HG02870 (cell line): ENCODE results near the gene RASL11B.

ENCODE experiments used
- ATAC-seq: cut with Tn5 transposase; IDR thresholded peaks from one replicate; pipeline ENCODE4 v1.9.1; 2021; ENCODE audit warnings: mild to moderate bottlenecking, moderate library complexity; ENCODE audit not compliant: unreplicated experiment

RASL11B gene

GRCh38 chr4:52873191-52873590 is 11.1 kb downstream of the RASL11B start:
- ATAC-seq = no peak

GRCh38 chr4:52873861-52874343 is 11.8 kb downstream of the RASL11B start:
- no peak for ATAC-seq

- ATAC-seq = no peak
These were observed 12.8 kb downstream of the RASL11B start for GRCh38 chr4:52874948-52875347.

GRCh38 chr4:52876069-52876468 is 14.0 kb downstream of the RASL11B start:
- no peak for ATAC-seq

GRCh38 chr4:52877036-52877435 is 14.9 kb downstream of the RASL11B start:
- ATAC-seq = no peak

- no peak for ATAC-seq
These were observed 15.6 kb downstream of the RASL11B start for GRCh38 chr4:52877694-52878093.

GRCh38 chr4:52879471-52879870 is 17.4 kb downstream of the RASL11B start:
- ATAC-seq = no peak

- ATAC-seq = no peak
These were observed 18.9 kb downstream of the RASL11B start for GRCh38 chr4:52880994-52881393.

GRCh38 chr4:52883183-52883621 is 21.1 kb downstream of the RASL11B start:
- no peak for ATAC-seq

GRCh38 chr4:52883707-52884669 is 21.9 kb downstream of the RASL11B start:
- ATAC-seq = no peak

GRCh38 chr4:52884994-52885393 is 22.9 kb downstream of the RASL11B start:
- ATAC-seq = no peak

GRCh38 chr4:52889354-52889753 is 27.2 kb downstream of the RASL11B start:
- no peak for ATAC-seq

- no peak for ATAC-seq
These were observed 27.8 kb downstream of the RASL11B start for GRCh38 chr4:52889778-52890520.

GRCh38 chr4:52890521-52890791 is 28.3 kb downstream of the RASL11B start:
- no peak for ATAC-seq

- no peak for ATAC-seq
These were observed 29.6 kb downstream of the RASL11B start for GRCh38 chr4:52891743-52892142.

GRCh38 chr4:52892880-52893279 is 30.8 kb downstream of the RASL11B start:
- ATAC-seq = no peak

GRCh38 chr4:52894443-52894842 is 32.3 kb downstream of the RASL11B start:
- no peak for ATAC-seq

GRCh38 chr4:52903273-52903672 is 41.2 kb downstream of the RASL11B start:
- peak; percentile 80 for ATAC-seq

- ATAC-seq = no peak
These were observed 42.3 kb downstream of the RASL11B start for GRCh38 chr4:52904421-52904820.

- ATAC-seq = no peak
These were observed 45.4 kb downstream of the RASL11B start for GRCh38 chr4:52907510-52907909.

GRCh38 chr4:52910115-52910514 is 48.0 kb downstream of the RASL11B start:
- ATAC-seq = no peak
